ENCODE data around the gene VAV2.

The VAV2 gene

DNA sequence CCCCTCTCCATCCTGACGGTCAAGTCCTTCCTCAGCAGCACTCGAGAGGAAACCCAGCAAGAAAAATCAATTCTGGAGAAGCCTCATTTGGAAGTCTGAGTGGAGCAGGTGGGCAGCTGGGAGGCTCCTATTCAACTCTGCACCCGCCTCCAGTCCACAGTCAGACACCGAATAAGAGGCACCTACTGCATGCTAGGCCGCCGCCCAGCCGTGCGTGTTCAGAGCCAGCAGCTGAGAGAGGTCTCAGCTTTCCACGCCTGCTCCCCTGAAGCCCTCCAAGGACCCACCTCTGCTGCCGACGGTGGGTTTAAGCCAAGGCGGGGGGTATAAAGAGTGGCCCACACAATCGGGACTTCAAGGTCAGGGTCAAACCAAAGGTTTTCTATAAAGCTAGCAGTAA, 41.9 kb downstream of the VAV2 start:
- no peak for DNase-seq

GRCh38 chr9:133949486-133950061, 42.5 kb downstream of the VAV2 start:
- DNase-seq, result no peak

DNA sequence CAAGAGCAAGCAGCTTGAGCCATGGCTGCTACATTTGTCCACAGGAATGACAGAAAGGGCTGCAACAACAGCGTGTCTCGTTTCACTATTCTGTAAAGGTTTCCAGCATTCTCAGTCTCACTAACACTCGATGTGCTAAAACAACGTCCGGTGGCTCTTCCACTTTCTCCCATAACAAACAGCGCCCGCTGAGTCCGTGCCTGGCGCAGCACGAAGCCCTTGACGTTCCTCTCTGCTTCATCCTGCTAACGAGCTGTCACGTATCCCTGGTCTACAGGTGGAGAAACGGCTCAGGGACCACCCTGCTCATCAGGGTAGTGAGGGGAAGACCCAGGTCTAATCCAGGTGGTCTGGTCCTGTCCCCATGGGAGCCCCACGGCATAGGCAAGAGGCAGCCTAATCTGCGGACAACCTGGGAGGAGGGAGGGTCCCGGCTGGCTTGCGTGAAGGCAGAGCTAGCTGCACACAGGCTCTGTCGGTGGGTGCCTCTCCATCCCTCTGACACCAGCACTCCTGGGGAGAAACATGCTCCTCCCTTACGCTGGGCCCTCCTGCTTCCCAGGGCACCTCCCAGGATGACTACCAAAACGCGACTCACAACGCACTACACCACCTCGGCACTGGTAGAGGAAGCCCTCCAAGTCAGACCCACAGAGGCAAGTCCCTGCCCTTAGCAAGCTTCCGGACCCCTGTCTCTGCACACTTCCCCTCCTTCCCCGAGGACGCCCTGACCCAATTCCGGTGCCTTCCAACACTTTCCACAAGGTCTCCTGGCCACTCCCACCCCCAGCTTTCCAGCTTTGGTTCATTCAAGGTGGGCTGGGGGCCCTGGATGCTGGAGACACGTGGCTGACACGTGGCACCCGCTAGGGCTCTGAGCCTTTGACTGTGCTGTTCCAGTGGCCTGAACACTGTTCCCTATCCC, 43.3 kb downstream of the VAV2 start:
- no peak for DNase-seq

DNA sequence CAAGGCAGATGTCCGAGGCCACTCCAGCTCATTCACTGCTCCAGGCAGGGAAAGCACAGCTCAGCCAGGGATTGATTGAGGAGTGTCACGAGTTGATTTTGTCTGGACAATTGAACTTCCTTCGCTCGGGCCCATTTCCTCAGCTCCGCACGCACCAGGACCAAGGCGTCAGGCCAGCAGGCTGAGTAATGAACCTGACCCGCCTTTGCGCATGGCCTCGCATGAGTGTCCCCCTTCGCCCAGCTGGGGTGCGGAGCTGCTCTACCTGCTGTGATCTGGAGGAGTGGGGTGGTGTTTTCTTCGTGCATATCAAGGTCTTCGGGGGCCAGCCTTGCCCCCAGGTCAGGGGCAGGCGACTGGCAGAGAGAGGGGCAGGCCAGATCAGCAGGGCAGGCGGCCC, 44.0 kb downstream of the VAV2 start:
- DNase-seq, result no peak

DNA sequence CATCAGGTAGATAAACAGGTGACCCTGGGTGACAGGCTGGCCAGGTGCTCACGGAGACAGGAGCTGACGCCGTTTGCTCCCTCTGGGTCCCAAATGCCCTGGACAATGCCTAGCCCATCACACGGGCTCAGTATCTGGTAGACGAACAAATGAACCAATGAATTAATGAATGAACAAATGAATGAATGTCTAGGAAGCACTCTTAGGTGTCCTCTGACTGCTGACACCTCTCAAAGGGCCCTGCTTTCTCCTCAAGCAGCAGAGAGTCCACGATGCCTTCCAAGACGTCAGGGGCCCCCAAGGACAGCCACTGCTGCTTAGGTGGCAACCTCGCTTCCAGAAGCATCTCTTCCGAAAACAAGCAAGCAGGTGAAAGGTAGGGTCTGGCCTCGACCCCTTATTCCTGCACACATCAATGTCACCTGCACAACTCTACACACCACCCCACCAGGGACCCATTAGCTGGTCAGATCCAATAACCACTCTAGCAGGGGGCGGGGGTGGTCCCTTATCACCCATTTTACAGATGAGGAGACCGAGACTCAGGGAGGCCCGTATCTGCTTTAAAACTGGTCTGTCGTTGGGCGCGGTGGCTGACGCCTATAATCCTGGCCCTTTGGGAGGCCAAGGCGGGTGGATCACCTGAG, 45.2 kb downstream of the VAV2 start:
- DNase-seq, result no peak

DNA sequence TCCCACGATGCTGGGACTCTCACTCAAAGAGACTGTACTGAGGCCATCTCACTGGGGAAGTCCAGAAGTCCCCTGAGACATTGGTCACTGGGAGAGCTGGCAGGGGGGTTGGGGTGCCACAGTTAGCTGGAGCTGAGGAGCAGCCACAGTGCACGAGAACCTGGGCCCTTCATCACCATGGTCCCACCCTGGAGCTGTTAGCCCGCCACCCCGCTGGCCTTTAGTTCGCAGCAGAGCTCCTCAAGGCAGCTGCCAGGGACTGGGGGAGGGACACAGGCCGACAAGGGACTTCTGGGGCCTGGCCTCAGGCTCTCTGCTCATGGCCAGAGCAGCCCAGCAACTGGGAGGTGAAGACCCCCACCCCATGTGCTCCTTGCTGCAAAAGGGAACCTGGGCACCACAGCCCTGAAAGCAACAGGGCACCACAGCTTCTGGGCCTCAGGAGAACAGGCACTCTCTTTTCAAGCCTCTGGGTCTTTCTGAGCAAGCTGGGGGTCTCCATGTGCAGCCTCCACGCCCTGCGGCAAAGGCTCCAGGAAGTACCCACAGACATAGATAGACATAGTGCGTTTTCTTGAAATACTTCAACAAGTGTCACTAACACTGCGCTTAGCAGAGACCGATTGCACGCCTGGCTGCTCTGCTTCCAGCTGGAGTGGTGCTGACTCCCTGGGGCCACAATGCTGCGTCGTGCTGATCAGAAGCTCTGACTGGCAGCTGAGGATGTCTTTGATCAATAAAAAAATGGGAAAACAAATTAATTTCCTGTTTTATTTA, 46.0 kb downstream of the VAV2 start:
- DNase-seq, result no peak

DNA sequence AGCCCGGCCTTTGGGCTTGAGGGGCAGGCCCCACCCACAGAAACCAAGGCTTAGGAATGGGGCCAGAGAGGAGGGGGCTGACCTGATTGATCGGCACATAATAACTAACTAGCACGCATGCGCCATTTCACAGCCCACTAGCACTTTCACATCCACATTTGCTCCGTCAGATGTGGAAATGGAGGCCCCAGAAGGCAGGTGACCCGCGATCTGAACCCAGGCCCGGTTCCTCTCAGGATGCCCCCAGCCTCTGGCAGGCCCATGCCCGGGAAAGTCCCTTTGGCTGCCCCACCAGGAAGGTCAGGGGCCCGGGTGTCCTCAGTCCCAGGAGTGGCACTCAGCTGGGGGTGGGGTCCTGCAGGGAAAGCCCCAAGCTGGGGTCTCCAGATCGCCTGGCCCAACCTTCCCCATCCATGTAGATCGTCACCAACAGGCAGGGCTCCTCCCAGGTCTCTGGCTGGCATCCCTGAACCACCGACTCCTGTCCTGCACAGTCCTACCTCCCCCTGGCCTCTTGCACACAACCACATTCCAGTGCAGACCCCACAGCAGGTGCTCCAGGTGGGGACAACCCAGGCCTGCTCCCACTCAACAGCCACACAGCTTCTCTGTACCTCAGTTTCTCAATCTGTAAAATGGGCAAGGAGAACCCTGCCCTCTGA, 46.7 kb downstream of the VAV2 start:
- no peak for DNase-seq

GRCh38 chr9:133944746-133945135, 47.4 kb downstream of the VAV2 start:
- no peak for DNase-seq

DNA sequence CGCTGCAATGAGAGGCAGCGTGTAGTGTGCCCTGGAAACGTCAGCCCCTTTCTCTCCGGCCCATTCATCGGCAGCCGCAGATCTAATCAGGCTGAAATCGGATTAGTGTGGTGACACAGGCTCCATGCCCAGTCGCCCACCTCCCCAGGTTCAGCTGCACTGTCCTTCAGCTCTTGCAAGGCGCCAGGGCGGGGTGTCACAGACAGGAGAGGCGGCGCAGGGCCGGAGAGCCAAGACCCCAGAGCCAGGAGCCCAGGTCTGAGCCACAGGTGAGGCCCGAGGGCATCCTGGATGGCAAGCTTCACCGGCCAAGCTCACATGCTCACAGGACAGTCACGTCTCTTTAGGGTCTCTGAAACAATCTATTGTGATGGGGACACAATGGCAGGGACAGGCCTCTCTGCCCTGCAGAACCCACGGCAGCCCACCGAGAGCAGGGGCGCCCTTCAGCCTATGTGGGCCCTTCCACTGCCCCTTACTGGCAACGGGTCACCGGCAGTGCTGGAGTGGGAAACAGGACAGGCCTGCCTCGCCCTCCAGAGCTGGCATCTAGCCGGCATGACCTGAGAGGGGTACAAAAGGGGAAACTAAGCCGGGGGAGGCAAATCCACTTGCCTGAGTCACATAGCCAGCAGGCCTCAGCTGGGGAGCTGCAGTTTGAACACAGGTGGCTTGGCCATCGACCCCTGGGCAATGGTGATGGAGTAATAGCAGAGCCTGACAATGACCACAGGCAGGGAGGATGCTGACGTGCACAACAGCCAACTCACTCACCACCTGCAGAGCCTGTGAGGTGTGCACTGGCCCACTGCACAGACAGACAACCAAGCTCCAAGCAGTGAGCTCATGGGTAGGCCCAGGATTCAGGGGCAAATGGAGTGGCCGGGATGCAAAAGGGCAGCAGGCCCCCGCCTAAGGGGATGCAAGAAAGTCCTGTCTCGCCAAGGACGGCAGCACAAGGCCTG, 48.1 kb downstream of the VAV2 start:
- DNase-seq, result no peak

DNA sequence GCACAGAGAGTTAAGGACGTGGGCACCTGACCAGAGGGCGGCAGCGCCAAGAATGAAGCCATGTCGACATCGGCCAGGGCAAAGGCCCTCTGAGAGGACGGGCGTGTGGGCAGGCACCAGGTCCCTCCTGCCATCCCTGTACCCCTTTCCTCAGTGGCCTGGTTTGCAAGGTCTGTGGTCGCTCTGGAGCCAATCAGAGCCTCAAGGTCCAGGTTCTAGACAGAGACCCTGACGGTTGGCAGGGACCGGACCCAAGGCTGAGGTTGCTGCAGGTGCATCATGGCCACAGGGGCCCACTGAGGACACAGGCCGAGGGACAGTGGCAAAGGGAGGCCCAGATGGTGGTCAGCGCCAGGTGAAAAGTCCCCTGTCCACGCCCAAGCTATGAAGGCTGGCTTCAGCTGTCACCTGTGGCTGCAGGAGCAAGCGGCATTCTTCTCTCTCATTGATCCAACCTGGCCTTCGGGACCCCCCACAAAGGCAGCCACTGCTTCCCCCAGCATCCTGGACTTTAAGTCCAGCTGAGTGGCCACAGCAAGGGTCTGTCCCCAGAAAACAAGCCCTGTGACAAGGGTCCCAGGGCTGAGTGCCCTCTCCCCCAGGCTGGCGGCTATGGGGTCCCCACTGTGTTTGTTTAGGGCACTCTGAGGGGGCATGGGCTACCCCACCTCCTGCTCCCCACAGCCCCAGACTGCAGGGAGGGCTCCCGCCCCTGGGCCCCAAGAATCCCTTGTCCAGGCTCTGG, 48.9 kb downstream of the VAV2 start:
- no peak for DNase-seq

DNA sequence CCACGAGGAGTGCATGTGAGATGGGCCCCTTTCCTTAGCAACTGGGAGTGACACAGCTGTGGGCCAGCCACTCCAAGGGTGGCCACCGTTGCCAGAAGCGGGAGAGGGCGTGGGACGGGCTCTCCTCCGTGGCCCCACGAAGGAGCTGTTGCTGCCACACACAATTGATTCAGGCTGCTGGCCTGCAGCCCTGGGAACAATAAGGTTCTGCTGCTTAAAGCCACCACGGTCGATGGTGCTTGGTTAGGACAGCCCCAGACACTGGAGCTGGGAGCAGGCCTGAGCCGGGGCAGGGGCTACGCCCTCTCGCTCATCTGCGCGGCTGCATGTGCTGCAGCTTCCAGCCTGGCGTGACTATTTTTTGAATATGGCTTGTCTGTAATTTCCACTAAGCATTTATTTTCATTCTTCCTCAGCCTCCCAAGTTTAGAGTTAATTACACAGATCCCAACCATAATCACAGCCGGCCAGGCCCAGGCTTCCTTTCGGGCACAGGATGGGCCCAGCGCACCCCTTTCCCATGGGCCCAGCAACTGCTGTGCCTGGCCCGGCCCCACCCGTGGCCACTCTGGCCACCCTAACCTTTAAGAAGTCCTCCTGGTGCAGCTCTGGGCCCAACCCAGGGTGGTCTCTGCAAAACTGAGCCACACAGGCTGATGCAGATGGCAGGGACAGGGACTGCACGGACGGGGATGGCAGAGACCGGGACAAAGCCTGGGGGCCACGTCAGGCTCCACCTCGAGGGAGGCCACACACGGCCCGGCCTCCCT, 49.7 kb downstream of the VAV2 start:
- DNase-seq, result no peak

DNA sequence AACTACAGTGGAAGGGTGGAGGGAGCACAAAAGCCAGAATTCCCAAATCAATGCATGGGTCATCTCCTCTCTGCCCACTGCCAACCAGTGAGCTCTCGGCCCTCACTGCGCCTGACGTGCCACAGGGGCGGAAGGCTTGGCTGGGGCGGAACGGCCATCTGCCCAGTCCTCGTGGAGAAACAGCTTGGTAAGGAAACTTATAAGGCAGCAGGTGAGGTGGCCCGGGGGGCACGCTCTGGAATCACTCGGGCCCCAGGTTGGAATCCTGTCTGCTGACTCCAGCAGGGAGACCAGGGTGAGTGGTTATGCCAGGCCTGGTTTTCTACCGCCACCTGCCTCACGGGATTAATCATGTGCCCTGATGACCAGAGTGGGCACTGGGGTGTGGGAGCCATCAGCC, 52.3 kb downstream of the VAV2 start:
- no peak for DNase-seq

- DNase-seq, result no peak
Measured at GRCh38 chr9:133939171-133939785, 52.8 kb downstream of the VAV2 start.

DNA sequence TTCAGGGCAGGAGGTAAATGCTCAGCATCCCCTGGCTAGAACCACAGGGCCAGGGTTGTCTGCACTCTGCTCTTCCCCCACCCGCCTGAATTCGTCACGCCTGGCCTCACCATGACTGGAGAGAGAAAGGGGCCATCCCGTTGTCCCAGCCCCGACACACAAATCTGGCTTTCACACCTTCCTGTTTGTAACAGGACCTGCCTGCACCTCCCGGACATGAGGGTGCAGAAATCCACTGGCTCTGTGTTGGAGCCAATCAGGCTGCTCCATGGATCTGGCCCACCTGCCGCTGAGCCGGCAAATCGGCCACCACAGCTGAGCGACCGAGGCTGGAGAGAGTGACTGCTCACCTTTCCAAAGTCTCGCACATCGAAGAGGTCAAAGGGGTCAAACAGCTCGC, 53.4 kb downstream of the VAV2 start:
- DNase-seq, result no peak

DNA sequence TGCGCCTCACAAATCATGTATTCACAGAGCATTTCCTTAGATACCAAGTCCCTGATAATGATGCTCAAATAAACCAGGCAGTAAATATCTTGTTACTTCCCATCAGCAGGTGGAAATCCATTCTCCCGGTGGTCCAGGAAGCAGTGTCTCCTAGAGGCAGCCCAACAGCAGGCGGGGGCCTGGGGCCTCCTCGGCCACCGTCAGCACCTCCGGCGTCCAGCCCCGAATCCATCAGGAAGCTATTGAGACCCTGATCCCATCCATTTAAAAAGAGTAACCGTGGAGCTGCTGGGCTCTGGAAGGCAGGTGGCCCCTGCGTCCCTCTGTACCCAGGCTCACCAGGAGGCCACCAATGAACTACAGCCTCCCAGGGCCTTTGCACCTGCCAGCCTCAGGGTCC, 54.0 kb downstream of the VAV2 start:
- no peak for DNase-seq

DNA sequence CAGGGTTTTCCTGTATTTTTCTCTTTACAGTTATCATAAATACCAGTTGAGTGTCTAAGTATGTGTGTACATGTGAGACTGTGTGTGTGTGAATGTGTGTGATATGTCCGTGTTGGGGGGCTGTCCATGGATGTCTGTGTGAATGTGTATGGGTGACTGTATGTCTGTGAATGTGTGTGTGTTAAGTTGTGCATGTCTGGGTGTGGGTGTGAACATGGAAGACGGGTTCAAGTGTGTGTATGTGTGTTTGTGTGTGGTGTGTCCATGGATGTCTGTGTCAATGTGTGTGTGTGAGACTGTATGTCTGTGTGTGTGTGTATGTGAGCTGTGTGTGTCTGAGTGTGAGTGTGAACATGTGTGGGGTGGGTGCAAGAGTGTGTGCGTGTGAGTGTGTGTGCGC, 55.0 kb downstream of the VAV2 start:
- DNase-seq, result no peak

DNA sequence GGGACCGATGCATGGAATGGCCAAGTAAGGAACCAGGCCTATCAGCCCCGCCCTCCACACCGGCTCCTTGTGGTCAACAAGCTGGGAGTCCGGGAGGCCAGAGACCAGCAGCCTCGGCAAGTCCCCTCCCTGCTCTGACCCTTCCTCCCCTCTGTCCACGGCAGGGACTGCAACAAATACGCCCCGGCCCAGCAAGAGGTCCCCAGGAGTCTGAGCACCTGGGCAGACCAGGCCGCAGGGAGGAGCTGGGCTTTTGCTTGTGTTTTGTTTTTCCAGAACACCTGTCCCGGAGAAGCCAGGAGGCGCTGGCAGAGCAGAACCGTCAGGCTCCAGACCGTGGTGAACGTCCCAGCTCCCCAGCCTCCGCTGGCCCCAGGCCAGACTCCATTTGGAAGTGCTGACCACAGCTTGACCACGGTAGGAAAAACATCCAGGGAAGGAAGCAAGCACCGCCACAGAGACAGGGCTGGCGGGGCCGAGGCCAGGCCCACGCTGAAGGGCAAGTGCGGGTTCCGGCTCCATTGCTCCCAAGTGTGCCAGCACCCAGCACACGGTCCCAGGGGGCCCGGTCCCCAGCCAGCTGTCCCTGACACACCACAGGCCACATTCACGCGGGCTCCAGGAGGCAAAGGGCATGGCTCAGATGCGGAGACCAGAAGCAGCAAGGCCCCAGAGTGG, 56.7 kb downstream of the VAV2 start:
- no peak for DNase-seq

GRCh38 chr9:133934482-133935232, 57.5 kb downstream of the VAV2 start:
- no peak for DNase-seq
